Measurements from ENCODE around the gene FAM174C. TPM values are rescaled to one million over a fixed set of nuclear protein-coding genes. Genes with fewer than 3 reads are reported as not detected.

FAM174C gene
- total RNA-seq, 1 experiment from 2014 or later: 77.1 TPM

- Histone ChIP-seq H3K9ac (ENCODE audit: low read length) (no peak overlapping the region), H3K4me3 (replicated peaks in 1 of 2; ENCODE audit: low read depth in 1 of 2, low read length in 2 of 2) (no peak overlapping the region), H3K4me1 (ENCODE audit: control insufficient read depth in 1 of 2, insufficient read depth in 2 of 2, low read length in 2 of 2) (peaks cover 10 to 22% of the 10 kb centered on the region in 2 experiments), H3K9me2 (ENCODE audit: insufficient read depth) (no peaks in the 10 kb centered on the region), H3K4me2 (ENCODE audit: low read length) (no peak overlapping the region), H2AFZ (ENCODE audit: low read depth, low read length, poor library complexity, severe bottlenecking) (no peak overlapping the region), H4K20me1 (ENCODE audit: insufficient read depth) (no peaks in the 10 kb centered on the region), H3K79me2 (ENCODE audit: insufficient read depth, low read length) (no peaks in the 10 kb centered on the region), H3K36me3 (ENCODE audit: control insufficient read depth in 1 of 2, insufficient read depth in 2 of 2, low read length in 2 of 2) (no peaks in the 10 kb centered on the region), H3K27me3 (ENCODE audit: insufficient read depth, low read length) (no peaks in the 10 kb centered on the region), H3K27ac (ENCODE audit: low read depth, low read length) (no peak overlapping the region), H3K9me3 (ENCODE audit: control insufficient read depth in 1 of 2, insufficient read depth in 1 of 2, low read depth in 1 of 2, low read length in 2 of 2) (no peaks in the 10 kb centered on the region)
- CTCF ChIA-PET: no interaction called here
- ATAC-seq (no peak), DNase-seq (ENCODE audit: low read depth, low spot score) (no peak)
- POLR2A ChIA-PET: no interaction called here
- no TSS peak for BruUV-seq (replicated peaks)
- intact Hi-C loops (cut with micrococcal nuclease): no loop called here
- no peak for TF ChIP-seq EGR1 (IDR thresholded peaks at IDR 0.05; ENCODE audit: low read depth)
- no peak for TF ChIP-seq SIN3A (IDR thresholded peaks at IDR 0.05; ENCODE audit: low read depth)
- no peak for TF ChIP-seq YY1 (IDR thresholded peaks at IDR 0.05; ENCODE audit: extremely low read depth, insufficient replicate concordance, low read depth, low read length)
- TF ChIP-seq, protein P1, sequence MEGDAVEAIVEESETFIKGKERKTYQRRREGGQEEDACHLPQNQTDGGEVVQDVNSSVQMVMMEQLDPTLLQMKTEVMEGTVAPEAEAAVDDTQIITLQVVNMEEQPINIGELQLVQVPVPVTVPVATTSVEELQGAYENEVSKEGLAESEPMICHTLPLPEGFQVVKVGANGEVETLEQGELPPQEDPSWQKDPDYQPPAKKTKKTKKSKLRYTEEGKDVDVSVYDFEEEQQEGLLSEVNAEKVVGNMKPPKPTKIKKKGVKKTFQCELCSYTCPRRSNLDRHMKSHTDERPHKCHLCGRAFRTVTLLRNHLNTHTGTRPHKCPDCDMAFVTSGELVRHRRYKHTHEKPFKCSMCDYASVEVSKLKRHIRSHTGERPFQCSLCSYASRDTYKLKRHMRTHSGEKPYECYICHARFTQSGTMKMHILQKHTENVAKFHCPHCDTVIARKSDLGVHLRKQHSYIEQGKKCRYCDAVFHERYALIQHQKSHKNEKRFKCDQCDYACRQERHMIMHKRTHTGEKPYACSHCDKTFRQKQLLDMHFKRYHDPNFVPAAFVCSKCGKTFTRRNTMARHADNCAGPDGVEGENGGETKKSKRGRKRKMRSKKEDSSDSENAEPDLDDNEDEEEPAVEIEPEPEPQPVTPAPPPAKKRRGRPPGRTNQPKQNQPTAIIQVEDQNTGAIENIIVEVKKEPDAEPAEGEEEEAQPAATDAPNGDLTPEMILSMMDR (IDR thresholded peaks at IDR 0.05 in 2 of 3, conservative IDR thresholded peaks at IDR 0.05 in 1 of 3; ENCODE audit: borderline replicate concordance in 1 of 3, insufficient read depth in 1 of 3, low read depth in 2 of 3, low read length in 2 of 3): no peak
- TF ChIP-seq ZFX (IDR thresholded peaks at IDR 0.05): no peak
- TF ChIP-seq POLR2AphosphoS5 (IDR thresholded peaks at IDR 0.05; ENCODE audit: low read depth, low read length): no peak
- no peak for TF ChIP-seq SRF (IDR thresholded peaks at IDR 0.05; ENCODE audit: low read depth)
- TF ChIP-seq TCF7L2 (IDR thresholded peaks at IDR 0.05; ENCODE audit: borderline replicate concordance, extremely low read depth, insufficient read depth, insufficient read length): no peak
- TF ChIP-seq SP1 (IDR thresholded peaks at IDR 0.05; ENCODE audit: low read depth): no peak
- TF ChIP-seq EZH2 (IDR thresholded peaks at IDR 0.05): no peak
- TF ChIP-seq, protein P2, sequence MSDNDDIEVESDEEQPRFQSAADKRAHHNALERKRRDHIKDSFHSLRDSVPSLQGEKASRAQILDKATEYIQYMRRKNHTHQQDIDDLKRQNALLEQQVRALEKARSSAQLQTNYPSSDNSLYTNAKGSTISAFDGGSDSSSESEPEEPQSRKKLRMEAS (IDR thresholded peaks at IDR 0.05): no peak
- no peak for TF ChIP-seq JUND (IDR thresholded peaks at IDR 0.05)
- no peak for TF ChIP-seq CBX3 (IDR thresholded peaks at IDR 0.05; ENCODE audit: low read depth)
- TF ChIP-seq CEBPB (IDR thresholded peaks at IDR 0.05; ENCODE audit: low read depth): no peak
- no peak for TF ChIP-seq RAD21 (IDR thresholded peaks at IDR 0.05; ENCODE audit: low read depth)
- RAD21 ChIA-PET (ENCODE audit: low non-redundant PET in 1 of 2, low total read pairs in 2 of 2, uncharacterized antibody in 2 of 2, unreplicated experiment in 2 of 2): no interaction called here
Measured at GRCh38 chr19:1309977-1310852, 34.9 kb downstream of the FAM174C start.
